OCI-LY7 (cell line): ENCODE results near the gene FBLN5.

Source experiments
- CTCF ChIP-seq: fragments of 200-600 bp; sonication (generic); conservative IDR thresholded peaks from 2 replicates; pipeline ENCODE4 v1.5.1; 2014; ENCODE audit warnings: mild to moderate bottlenecking, antibody characterized with exemption, low read length, moderate library complexity, mixed read lengths
- EZH2phosphoT487 ChIP-seq: fragments of 200-600 bp; sonication (generic); IDR thresholded peaks from 2 replicates; pipeline ENCODE4 v1.6.1; 2018; ENCODE audit warnings: low read depth, borderline replicate concordance, mild to moderate bottlenecking, mixed run types, antibody characterized with exemption, low read length, moderate library complexity, mixed read lengths

GRCh38 chr14:91872517-91873470 lies 74.7 kb downstream of the FBLN5 start:
- TF ChIP-seq CTCF, result no peak
- TF ChIP-seq EZH2phosphoT487, result no peak
